HepG2 (cell line): ENCODE data around the gene OSM. TPM values are rescaled to one million over a fixed set of nuclear protein-coding genes. Genes with fewer than 3 reads are reported as not detected.

Experiments used
- CEBPB ChIP-seq: IDR thresholded peaks from 2 replicates; pipeline ENCODE4 v1.6.1; 2011; ENCODE audit warnings: low read depth, low read length, improper control_type of control experiment, borderline replicate concordance
- ETV5 ChIP-seq: IDR thresholded peaks from 2 replicates; pipeline ENCODE4 v1.6.1; 2018; ENCODE audit warnings: missing biosample characterization, missing genetic modification reagents, inconsistent platforms, borderline replicate concordance
- FOXK2 ChIP-seq: fragments of 450-650 bp; IDR thresholded peaks from 2 replicates; pipeline ENCODE4 v1.6.1; 2016
- GTF3A ChIP-seq: sonication (generic); formaldehyde crosslinking; conservative IDR thresholded peaks from 2 replicates; pipeline ENCODE4 v1.4.0; 2020; ENCODE audit warnings: mild to moderate bottlenecking, missing genetic modification reagents
- NFE2L2 ChIP-seq: fragments of 150-350 bp; IDR thresholded peaks from 2 replicates; pipeline ENCODE4 v1.6.1; 2014; ENCODE audit warnings: low read length
- POLR2A ChIP-seq, 2 experiments: IDR thresholded peaks; 2 replicates each; pipeline ENCODE4 v1.6.1; 2011; ENCODE audit warnings: low read depth in 2 of 2, low read length in 2 of 2, mild to moderate bottlenecking in 1 of 2, moderate library complexity in 1 of 2; ENCODE audit not compliant: insufficient read depth in 1 of 2
- RXRB ChIP-seq: IDR thresholded peaks from 2 replicates; pipeline ENCODE4 v1.6.1; 2016; ENCODE audit warnings: borderline replicate concordance, missing genetic modification reagents, missing compliant biosample characterization
- YEATS2 ChIP-seq: sonication (generic); formaldehyde crosslinking; IDR thresholded peaks from 2 replicates; pipeline ENCODE4 v1.4.0; 2020; ENCODE audit warnings: missing genetic modification reagents, borderline replicate concordance
- ZBTB20 ChIP-seq: sonication (generic); formaldehyde crosslinking; IDR thresholded peaks from 2 replicates; pipeline ENCODE4 v1.8.1; 2023; ENCODE audit warnings: missing genetic modification reagents, low read depth, mild to moderate bottlenecking, borderline replicate concordance
- ZEB1 ChIP-seq: IDR thresholded peaks from 2 replicates; pipeline ENCODE4 v1.6.1; 2012; ENCODE audit warnings: mild to moderate bottlenecking, low read depth, inconsistent platforms; ENCODE audit not compliant: insufficient replicate concordance
- ZNF546 ChIP-seq: sonication (generic); formaldehyde crosslinking; conservative IDR thresholded peaks from 2 replicates; pipeline ENCODE4 v1.8.1; 2023; ENCODE audit warnings: mild to moderate bottlenecking, missing genetic modification reagents
- ZNF768 ChIP-seq: sonication (generic); formaldehyde crosslinking; IDR thresholded peaks from 2 replicates; pipeline ENCODE4 v1.4.0; 2020; ENCODE audit warnings: missing genetic modification reagents
- ZNF878 ChIP-seq: sonication (generic); formaldehyde crosslinking; IDR thresholded peaks from 2 replicates; pipeline ENCODE4 v1.8.1; 2023; ENCODE audit warnings: mild to moderate bottlenecking, missing genetic modification reagents, moderate library complexity
- polyA plus RNA-seq, 8 experiments: library from polyadenylated mRNA; depleted of rRNA in 3 of 8; stranded (reverse) in 7 of 8; unstranded in 1 of 8; fragments of >200 nt; fragmentation: Illumina TruSeq in 4 of 8; extraction: Trizol in 4 of 8; gene quantifications; 2 replicates each; pipeline versions ENCODE4 v1.2.1 to v1.2.3, GENCODE V29; 2011 to 2016; ENCODE audit warnings: low read depth in 4 of 8, missing spikeins in 1 of 8, mixed read lengths in 1 of 8; ENCODE audit not compliant: insufficient read depth in 1 of 8
- total RNA-seq, 5 experiments: library from RNA; depleted of rRNA; stranded (reverse); fragments of >200 nt; fragmentation: Illumina TruSeq; extraction: Trizol; gene quantifications; 2 replicates each; pipeline ENCODE4 v1.2.3, GENCODE V29; 2016; ENCODE audit warnings: low read depth in 1 of 5
- TF ChIP-seq, protein P1 (sequence below): fragments of 450-650 bp; IDR thresholded peaks from 2 replicates; pipeline ENCODE4 v1.6.1; 2016
- TF ChIP-seq, protein P2 (sequence below): sonication (generic); formaldehyde crosslinking; IDR thresholded peaks from 2 replicates; pipeline ENCODE4 v1.4.0; 2020; ENCODE audit warnings: missing genetic modification reagents, mild to moderate bottlenecking, borderline replicate concordance
- TF ChIP-seq, protein P3 (sequence below): sonication (generic); formaldehyde crosslinking; IDR thresholded peaks from 2 replicates; pipeline ENCODE4 v1.4.0; 2020; ENCODE audit warnings: mild to moderate bottlenecking, missing genetic modification reagents
- TF ChIP-seq, protein P4 (sequence below): sonication (generic); formaldehyde crosslinking; IDR thresholded peaks from 2 replicates; pipeline ENCODE4 v1.4.0; 2020; ENCODE audit warnings: missing genetic modification reagents
- TF ChIP-seq, protein P5 (sequence below): sonication (generic); formaldehyde crosslinking; IDR thresholded peaks from 2 replicates; pipeline ENCODE4 v1.5.0; 2020; ENCODE audit warnings: mild to moderate bottlenecking, missing genetic modification reagents
- TF ChIP-seq, protein P6 (sequence below): sonication (generic); formaldehyde crosslinking; IDR thresholded peaks from 2 replicates; pipeline ENCODE4 v1.8.0; 2022; ENCODE audit warnings: mild to moderate bottlenecking, missing genetic modification reagents
- TF ChIP-seq, protein P7 (sequence below): sonication (generic); formaldehyde crosslinking; IDR thresholded peaks from 2 replicates; pipeline ENCODE4 v1.4.0; 2020; ENCODE audit warnings: mild to moderate bottlenecking, missing genetic modification reagents

OSM gene
- total and polyA plus RNA-seq, 2 of the 13 experiments (the other 11 are each of a cell fraction or from before 2014, with no cell fraction given): not detected

DNA sequence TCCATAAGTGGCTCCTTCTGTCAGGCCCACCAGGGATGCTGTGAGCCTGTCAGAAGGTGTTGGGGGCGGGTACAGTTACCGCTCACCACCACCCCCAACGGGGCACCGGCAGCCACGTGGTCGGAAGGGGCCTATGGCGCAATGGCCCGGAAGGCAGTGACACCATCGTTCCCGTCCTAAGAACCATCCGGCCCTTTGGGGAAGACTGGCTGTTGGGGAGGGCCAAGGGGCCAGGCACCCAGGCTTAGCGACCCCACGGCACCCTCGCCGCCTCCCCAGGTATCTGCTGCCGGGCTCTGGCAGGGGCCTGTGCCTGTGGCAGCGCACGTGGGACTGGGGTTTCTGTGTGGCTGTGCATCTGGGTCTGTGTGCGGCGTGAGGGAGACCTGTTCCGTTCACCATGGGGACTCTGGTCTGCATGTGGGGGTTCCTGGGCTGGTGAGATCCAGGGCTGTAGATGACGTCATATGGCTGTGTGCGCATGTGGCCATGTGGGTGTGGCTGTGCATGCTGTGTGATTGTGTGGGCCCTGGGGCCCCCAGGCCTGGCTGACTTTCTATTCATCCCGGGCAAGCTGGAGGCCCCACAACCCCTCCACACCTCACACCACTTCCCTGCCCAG, 717 bp downstream of the OSM start (continued):
- TF ChIP-seq, protein P1, sequence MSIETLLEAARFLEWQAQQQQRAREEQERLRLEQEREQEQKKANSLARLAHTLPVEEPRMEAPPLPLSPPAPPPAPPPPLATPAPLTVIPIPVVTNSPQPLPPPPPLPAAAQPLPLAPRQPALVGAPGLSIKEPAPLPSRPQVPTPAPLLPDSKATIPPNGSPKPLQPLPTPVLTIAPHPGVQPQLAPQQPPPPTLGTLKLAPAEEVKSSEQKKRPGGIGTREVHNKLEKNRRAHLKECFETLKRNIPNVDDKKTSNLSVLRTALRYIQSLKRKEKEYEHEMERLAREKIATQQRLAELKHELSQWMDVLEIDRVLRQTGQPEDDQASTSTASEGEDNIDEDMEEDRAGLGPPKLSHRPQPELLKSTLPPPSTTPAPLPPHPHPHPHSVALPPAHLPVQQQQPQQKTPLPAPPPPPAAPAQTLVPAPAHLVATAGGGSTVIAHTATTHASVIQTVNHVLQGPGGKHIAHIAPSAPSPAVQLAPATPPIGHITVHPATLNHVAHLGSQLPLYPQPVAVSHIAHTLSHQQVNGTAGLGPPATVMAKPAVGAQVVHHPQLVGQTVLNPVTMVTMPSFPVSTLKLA: no peak
- TF ChIP-seq, protein P2, sequence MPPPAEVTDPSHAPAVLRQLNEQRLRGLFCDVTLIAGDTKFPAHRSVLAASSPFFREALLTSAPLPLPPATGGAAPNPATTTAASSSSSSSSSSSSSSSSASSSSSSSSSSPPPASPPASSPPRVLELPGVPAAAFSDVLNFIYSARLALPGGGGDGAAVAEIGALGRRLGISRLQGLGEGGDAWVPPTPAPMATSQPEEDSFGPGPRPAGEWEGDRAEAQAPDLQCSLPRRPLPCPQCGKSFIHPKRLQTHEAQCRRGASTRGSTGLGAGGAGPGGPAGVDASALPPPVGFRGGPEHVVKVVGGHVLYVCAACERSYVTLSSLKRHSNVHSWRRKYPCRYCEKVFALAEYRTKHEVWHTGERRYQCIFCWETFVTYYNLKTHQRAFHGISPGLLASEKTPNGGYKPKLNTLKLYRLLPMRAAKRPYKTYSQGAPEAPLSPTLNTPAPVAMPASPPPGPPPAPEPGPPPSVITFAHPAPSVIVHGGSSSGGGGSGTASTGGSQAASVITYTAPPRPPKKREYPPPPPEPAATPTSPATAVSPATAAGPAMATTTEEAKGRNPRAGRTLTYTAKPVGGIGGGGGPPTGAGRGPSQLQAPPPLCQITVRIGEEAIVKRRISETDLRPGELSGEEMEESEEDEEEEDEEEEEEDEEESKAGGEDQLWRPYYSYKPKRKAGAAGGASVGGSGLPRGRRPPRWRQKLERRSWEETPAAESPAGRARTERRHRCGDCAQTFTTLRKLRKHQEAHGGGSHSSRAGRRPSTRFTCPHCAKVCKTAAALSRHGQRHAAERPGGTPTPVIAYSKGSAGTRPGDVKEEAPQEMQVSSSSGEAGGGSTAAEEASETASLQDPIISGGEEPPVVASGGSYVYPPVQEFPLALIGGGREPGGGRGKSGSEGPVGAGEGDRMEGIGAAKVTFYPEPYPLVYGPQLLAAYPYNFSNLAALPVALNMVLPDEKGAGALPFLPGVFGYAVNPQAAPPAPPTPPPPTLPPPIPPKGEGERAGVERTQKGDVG (CRISPR knock-in tag): no peak
- TF ChIP-seq FOXK2 (no peak), ZEB1 (no peak), CEBPB (peak; percentile 83; the same call in 1 of the 2 replicates), YEATS2 (CRISPR knock-in tag) (no peak), GTF3A (no peak), NFE2L2 (no peak), ZNF546 (CRISPR knock-in tag) (no peak), ZBTB20 (CRISPR knock-in tag) (no peak), ZNF768 (no peak), ZNF878 (CRISPR knock-in tag) (no peak), RXRB (CRISPR knock-in tag) (no peak), POLR2A (IDR thresholded peaks at IDR 0.05; ENCODE audit: insufficient read depth in 1 of 2, low read depth in 2 of 2, low read length in 2 of 2) (no peak), ETV5 (CRISPR knock-in tag) (peak; percentile 33; the same call in 1 of the 2 replicates)
- TF ChIP-seq, protein P3, sequence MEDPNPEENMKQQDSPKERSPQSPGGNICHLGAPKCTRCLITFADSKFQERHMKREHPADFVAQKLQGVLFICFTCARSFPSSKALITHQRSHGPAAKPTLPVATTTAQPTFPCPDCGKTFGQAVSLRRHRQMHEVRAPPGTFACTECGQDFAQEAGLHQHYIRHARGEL (CRISPR knock-in tag): no peak
- TF ChIP-seq, protein P4, sequence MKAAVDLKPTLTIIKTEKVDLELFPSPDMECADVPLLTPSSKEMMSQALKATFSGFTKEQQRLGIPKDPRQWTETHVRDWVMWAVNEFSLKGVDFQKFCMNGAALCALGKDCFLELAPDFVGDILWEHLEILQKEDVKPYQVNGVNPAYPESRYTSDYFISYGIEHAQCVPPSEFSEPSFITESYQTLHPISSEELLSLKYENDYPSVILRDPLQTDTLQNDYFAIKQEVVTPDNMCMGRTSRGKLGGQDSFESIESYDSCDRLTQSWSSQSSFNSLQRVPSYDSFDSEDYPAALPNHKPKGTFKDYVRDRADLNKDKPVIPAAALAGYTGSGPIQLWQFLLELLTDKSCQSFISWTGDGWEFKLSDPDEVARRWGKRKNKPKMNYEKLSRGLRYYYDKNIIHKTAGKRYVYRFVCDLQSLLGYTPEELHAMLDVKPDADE (CRISPR knock-in tag): no peak
- TF ChIP-seq, protein P5, sequence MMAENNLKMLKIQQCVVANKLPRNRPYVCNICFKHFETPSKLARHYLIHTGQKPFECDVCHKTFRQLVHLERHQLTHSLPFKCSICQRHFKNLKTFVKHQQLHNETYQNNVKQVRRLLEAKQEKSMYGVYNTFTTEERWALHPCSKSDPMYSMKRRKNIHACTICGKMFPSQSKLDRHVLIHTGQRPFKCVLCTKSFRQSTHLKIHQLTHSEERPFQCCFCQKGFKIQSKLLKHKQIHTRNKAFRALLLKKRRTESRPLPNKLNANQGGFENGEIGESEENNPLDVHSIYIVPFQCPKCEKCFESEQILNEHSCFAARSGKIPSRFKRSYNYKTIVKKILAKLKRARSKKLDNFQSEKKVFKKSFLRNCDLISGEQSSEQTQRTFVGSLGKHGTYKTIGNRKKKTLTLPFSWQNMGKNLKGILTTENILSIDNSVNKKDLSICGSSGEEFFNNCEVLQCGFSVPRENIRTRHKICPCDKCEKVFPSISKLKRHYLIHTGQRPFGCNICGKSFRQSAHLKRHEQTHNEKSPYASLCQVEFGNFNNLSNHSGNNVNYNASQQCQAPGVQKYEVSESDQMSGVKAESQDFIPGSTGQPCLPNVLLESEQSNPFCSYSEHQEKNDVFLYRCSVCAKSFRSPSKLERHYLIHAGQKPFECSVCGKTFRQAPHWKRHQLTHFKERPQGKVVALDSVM (CRISPR knock-in tag): no peak
- TF ChIP-seq, protein P6, sequence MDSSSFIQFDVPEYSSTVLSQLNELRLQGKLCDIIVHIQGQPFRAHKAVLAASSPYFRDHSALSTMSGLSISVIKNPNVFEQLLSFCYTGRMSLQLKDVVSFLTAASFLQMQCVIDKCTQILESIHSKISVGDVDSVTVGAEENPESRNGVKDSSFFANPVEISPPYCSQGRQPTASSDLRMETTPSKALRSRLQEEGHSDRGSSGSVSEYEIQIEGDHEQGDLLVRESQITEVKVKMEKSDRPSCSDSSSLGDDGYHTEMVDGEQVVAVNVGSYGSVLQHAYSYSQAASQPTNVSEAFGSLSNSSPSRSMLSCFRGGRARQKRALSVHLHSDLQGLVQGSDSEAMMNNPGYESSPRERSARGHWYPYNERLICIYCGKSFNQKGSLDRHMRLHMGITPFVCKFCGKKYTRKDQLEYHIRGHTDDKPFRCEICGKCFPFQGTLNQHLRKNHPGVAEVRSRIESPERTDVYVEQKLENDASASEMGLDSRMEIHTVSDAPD (CRISPR knock-in tag): no peak
- TF ChIP-seq, protein P7, sequence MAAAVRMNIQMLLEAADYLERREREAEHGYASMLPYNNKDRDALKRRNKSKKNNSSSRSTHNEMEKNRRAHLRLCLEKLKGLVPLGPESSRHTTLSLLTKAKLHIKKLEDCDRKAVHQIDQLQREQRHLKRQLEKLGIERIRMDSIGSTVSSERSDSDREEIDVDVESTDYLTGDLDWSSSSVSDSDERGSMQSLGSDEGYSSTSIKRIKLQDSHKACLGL (CRISPR knock-in tag): no peak
